AG09309 (cell line): ENCODE measurements around the gene RENBP.
A peak's percentile ranks its signal among the peaks of the same experiment; 100 is the strongest.

Experiments used
- DNase-seq: peaks from one replicate; pipeline ENCODE4 v3.0.0-alpha.2; 2010; ENCODE audit warnings: low read depth
- H3K4me3 ChIP-seq: 2 replicates; pipeline ENCODE4 v1.5.1; 2011; ENCODE audit warnings: mild to moderate bottlenecking, low read depth, low read length, moderate library complexity; ENCODE audit not compliant: control insufficient read depth
- TF ChIP-seq, protein P1 (sequence below): IDR thresholded peaks from 2 replicates; pipeline ENCODE4 v1.5.1; 2011; ENCODE audit warnings: mild to moderate bottlenecking, low read depth, low read length, inconsistent platforms; ENCODE audit not compliant: insufficient read depth, control insufficient read depth; ENCODE audit errors: missing control alignments

Gene RENBP

DNA sequence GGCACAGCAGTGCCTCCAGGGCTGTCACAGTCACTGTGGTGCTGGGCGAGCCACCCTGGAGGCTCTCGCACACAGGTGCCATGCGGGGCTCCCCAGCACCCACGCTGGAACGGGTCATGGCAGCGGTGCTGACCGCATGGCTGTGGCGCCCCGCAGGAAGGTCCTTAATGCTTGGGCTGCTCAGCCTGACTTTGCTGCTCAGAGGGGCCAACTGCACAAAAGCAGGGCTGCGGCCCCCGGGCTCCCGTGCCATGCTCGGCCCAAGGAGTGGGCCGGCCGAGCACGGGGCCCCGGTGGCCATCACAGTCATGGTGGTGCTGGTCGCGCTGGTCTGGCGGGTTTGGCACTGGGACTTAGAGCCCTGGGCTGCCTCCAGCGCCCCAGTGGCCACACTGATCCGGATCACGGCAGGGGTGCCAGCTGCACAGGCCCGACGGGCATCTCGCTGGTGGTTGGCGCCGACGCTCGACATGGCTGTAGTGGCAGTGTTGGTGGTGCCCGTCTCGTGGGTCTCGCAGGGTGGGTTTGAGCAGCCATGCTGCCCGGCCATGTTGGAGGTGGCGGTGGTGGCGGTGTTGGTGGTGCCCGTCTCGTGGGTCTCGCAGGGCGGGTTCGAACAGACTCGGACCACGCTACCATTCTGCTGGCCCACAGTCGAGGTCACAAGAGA lies 10.2 kb upstream of the RENBP start:
- TF ChIP-seq, protein P1, sequence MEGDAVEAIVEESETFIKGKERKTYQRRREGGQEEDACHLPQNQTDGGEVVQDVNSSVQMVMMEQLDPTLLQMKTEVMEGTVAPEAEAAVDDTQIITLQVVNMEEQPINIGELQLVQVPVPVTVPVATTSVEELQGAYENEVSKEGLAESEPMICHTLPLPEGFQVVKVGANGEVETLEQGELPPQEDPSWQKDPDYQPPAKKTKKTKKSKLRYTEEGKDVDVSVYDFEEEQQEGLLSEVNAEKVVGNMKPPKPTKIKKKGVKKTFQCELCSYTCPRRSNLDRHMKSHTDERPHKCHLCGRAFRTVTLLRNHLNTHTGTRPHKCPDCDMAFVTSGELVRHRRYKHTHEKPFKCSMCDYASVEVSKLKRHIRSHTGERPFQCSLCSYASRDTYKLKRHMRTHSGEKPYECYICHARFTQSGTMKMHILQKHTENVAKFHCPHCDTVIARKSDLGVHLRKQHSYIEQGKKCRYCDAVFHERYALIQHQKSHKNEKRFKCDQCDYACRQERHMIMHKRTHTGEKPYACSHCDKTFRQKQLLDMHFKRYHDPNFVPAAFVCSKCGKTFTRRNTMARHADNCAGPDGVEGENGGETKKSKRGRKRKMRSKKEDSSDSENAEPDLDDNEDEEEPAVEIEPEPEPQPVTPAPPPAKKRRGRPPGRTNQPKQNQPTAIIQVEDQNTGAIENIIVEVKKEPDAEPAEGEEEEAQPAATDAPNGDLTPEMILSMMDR: no peak
- no peak overlapping the region for H3K4me3 ChIP-seq
- no peak for DNase-seq

DNA sequence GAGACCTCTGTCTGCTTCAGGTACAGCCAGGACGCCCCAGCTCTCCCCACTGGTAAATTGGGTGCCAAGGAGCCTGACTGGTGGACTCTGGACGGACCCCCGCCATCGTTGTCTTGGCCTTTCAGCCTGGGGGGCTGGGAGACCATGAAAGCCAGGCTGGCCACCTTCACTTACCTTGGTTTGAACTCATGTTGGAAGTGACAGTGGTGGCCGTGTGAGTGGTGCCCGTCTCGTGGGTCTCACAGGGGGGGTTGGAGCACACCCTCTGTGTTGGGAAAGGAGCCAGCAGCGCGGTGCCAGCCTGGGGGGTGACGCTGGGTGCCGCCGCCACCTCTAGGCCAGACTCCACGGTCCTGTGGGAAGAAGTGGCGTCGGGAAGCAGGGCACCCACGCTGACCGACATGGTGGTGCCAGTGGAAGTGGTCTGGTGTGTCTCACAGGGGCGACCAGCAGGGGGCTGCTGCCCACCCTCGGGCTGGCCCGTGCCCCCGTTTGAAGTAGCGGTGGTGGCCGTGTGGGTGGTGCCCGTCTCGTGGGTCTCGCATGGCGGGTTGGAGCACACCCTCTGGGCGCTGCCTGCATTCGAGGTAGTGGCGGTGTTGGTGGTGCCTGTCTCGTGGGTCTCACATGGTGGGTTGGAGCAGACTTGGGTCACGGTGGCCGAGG lies 9.6 kb upstream of the RENBP start:
- TF ChIP-seq, protein P1: no peak
- no peak overlapping the region for H3K4me3 ChIP-seq
- no peak for DNase-seq

DNA sequence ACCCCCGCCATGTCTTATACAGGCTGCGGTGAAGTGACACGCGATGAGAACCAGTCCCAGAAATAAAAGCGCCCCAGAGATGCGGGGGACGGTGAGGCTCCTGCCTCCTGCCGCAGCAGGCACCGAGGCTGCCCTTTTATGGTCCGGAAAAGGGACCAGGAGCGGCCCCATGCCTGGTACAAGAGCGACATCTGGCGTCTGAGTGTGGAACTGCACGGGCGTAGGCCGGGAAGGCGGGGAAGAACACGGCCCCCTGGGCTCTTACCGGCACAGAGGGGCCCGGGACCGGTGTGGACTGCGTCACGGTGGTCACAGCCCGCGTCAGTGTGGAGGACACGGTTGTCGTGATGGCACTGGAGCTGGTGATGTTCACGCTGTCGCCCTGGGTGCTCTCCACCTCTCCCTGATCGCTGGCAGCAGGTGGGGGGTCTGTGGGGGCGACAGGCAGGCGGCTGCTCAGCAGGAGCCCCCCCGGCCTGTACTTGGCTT lies 8.9 kb upstream of the RENBP start:
- no peak for DNase-seq
- TF ChIP-seq, protein P1: peak; percentile 98
- no peak overlapping the region for H3K4me3 ChIP-seq

DNA sequence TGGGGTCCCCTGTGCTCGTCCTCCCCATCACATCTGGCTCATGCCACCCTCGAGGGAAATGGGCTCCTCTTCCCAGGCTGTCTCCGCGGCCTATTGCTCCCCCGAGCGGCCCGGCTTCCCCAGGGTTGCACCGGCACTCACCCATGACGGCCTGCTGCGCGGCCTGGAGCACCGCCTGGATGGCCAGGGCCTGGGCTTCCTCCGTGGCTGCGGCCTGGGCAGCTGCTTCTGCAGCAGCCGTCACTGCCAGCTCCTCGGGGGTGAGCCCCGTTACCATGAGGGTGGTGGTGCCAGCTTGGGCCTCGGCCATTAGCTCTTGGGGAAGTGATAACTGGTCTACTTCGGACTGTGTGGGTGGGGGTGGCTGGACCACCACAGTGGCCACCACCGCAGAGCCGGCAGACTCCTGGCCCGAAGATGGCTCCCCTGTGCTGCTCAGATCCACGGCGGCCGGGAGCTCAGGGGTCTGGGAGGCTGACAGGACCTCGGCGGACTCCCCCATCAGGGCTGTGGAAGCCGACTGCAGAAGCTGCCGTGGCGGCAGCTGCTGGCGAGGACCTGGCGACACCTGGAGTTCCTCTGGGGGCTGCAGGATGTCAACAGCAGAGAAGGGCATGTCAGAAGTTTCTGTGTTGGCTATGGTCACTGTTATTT lies 8.1 kb upstream of the RENBP start:
- TF ChIP-seq, protein P1: no peak
- no peak for DNase-seq

DNA sequence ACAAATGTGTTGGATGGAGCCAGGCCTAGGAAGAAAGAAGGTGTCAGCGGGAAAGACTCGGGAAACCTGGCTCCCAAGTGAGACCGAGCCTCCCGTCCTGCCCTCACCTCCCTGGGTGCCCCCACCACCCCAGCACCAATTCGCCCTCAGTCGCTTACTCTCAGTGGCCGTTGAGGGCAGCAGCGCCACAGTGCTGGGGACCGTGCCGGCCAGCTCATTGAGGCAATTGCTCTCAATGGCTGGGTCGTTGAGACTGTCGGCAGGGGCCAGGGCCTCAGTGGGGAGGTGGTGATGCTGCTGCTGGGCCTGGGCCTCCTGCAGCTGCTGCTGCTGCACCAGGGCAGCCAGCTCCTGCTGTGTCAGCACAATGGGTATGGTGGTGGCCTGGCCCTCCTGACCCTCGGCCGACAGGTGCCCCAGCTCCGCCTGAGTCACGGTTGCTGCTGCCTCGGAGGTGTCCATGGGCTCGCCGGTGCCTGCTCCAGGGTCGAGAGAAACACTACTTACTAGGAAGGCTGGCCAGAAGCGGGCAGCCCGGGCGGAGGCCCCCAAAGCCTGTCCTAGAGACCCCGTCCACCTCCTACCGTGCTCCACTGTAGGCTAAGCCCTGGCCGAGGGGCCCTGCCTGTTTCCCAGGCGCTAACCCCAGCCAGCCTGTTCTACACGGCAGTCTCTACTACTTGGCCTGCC lies 7.4 kb upstream of the RENBP start:
- TF ChIP-seq, protein P1: no peak
- DNase-seq: no peak
- H3K4me3 ChIP-seq: no peak overlapping the region

More for the DNA sequence above, 8.1 kb upstream of the RENBP start:
- H3K4me3 ChIP-seq: no peak overlapping the region

DNA sequence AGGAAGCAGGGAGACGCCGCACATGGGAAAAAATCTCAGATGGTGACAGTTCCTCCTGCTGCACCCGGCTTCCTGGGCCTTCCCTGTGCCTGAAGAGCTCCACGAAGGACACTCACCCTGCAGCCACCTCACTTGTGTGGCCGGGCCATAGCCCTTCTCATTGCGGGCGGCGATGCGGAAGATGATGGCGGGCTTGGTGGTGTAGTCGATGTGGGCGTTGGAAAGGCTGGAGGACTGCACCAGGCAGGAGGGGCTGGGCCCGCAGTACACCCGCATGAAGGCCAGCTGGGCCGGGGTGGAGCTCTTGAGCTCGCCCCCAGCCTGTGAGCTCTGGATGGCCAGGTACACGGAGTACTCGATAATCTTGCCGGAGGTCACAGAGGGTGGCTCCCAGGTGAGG lies 5.7 kb upstream of the RENBP start:
- H3K4me3 ChIP-seq: no peak overlapping the region
- no peak for DNase-seq
- TF ChIP-seq, protein P1: no peak
